Endometrium (tissue), 2 donors: ENCODE data around the gene IL20.

Experiments used
- FAIRE-seq: peaks from 2 replicates; lab custom pipeline; 2012; peaks lifted over from hg19 to GRCh38; lab: Jason Lieb, UNC
- donor health status: control.
- donor health status: control.

IL20 gene

GRCh38 chr1:206880314-206880713 lies 14.9 kb downstream of the IL20 start:
- FAIRE-seq = no peak

GRCh38 chr1:206882555-206882954 lies 17.1 kb downstream of the IL20 start:
- no peak for FAIRE-seq

- no peak for FAIRE-seq
Observed at GRCh38 chr1:206883160-206883559, 17.7 kb downstream of the IL20 start.

GRCh38 chr1:206883876-206884275 lies 18.5 kb downstream of the IL20 start:
- no peak for FAIRE-seq

- no peak for FAIRE-seq
Observed at GRCh38 chr1:206885341-206886060, 20.1 kb downstream of the IL20 start.

GRCh38 chr1:206886831-206887230 lies 21.4 kb downstream of the IL20 start:
- FAIRE-seq = no peak

- FAIRE-seq = no peak
Observed at GRCh38 chr1:206887701-206888100, 22.3 kb downstream of the IL20 start.

- FAIRE-seq = no peak
Observed at GRCh38 chr1:206890125-206891060, 25.0 kb downstream of the IL20 start.

- FAIRE-seq = no peak
Observed at GRCh38 chr1:206891412-206891811, 26.0 kb downstream of the IL20 start.

- no peak for FAIRE-seq
Observed at GRCh38 chr1:206892351-206892984, 27.0 kb downstream of the IL20 start.

GRCh38 chr1:206893380-206893779 lies 28.0 kb downstream of the IL20 start:
- FAIRE-seq = no peak

- no peak for FAIRE-seq
Observed at GRCh38 chr1:206895325-206895724, 29.9 kb downstream of the IL20 start.

- peak; percentile 23 for FAIRE-seq
Observed at GRCh38 chr1:206895837-206896242, 30.4 kb downstream of the IL20 start.

- FAIRE-seq = no peak
Observed at GRCh38 chr1:206896261-206896660, 30.8 kb downstream of the IL20 start.

GRCh38 chr1:206897175-206897574 lies 31.8 kb downstream of the IL20 start, which contains the start of gene IL24:
Gene IL24 (plus strand): TSS chr1:206897443. CDS start chr1:206897833, 390 bp downstream.
- no peak for FAIRE-seq

- FAIRE-seq = no peak
Observed at GRCh38 chr1:206898089-206898914, 32.9 kb downstream of the IL20 start.

- no peak for FAIRE-seq
Observed at GRCh38 chr1:206898915-206899431, 33.5 kb downstream of the IL20 start.

- FAIRE-seq = no peak
Observed at GRCh38 chr1:206899717-206900116, 34.3 kb downstream of the IL20 start.

GRCh38 chr1:206900149-206900548 lies 34.7 kb downstream of the IL20 start:
- FAIRE-seq = no peak

- FAIRE-seq = no peak
Observed at GRCh38 chr1:206901944-206902343, 36.5 kb downstream of the IL20 start.

GRCh38 chr1:206902702-206903101 lies 37.3 kb downstream of the IL20 start:
- FAIRE-seq = no peak

GRCh38 chr1:206903687-206904086 lies 38.3 kb downstream of the IL20 start:
- no peak for FAIRE-seq
